Loucy (cell line): ENCODE results near the gene MAP3K20.
"Not testable (repeated sequence)": the region's sequence is repeated elsewhere in the genome, so short reads cannot be mapped to it uniquely, and the experiment has no call there.

Experiments used
- H2AFZ ChIP-seq: fragments of 200-600 bp; sonication (generic); 2 replicates; pipeline ENCODE4 v1.6.0; 2016; ENCODE audit warnings: antibody characterized with exemption, mild to moderate bottlenecking, low read length, moderate library complexity
- H3F3A ChIP-seq: fragments of 200-600 bp; 2 replicates; pipeline ENCODE4 v1.6.0; 2016; ENCODE audit warnings: antibody characterized with exemption, low read depth, mild to moderate bottlenecking
- H3K27me3 ChIP-seq: fragments of 200-600 bp; sonication (generic); 2 replicates; pipeline ENCODE4 v1.6.1; 2014; ENCODE audit warnings: low read length, mild to moderate bottlenecking; ENCODE audit not compliant: insufficient read depth, poor library complexity, severe bottlenecking
- H3K36me3 ChIP-seq: fragments of 200-600 bp; sonication (generic); 2 replicates; pipeline ENCODE4 v1.6.1; 2016; ENCODE audit warnings: low read length; ENCODE audit not compliant: insufficient read depth
- H3K4me1 ChIP-seq: fragments of 200-600 bp; sonication (generic); 2 replicates; pipeline ENCODE4 v1.5.1; 2014; ENCODE audit warnings: low read length, mild to moderate bottlenecking; ENCODE audit not compliant: insufficient read depth, poor library complexity, severe bottlenecking
- H3K4me2 ChIP-seq: fragments of 200-600 bp; sonication (generic); 2 replicates; pipeline ENCODE4 v1.6.0; 2014; ENCODE audit warnings: antibody characterized with exemption, low read length, low read depth, mild to moderate bottlenecking; ENCODE audit not compliant: poor library complexity, severe bottlenecking
- H3K4me3 ChIP-seq: fragments of 200-600 bp; sonication (generic); 2 replicates; pipeline ENCODE4 v1.5.1; 2014; ENCODE audit warnings: low read length, mild to moderate bottlenecking, mixed read lengths; ENCODE audit not compliant: poor library complexity, severe bottlenecking
- H3K79me2 ChIP-seq: fragments of 200-600 bp; sonication (generic); 2 replicates; pipeline ENCODE4 v1.6.1; 2014; ENCODE audit warnings: low read length; ENCODE audit not compliant: insufficient read depth
- H3K9ac ChIP-seq: fragments of 200-600 bp; sonication (generic); 2 replicates; pipeline ENCODE4 v1.6.0; 2014; ENCODE audit warnings: mild to moderate bottlenecking, low read depth, low read length, moderate library complexity; ENCODE audit not compliant: poor library complexity, severe bottlenecking
- H3K9me2 ChIP-seq: fragments of 200-600 bp; sonication (generic); replicated peaks from 2 replicates; pipeline ENCODE4 v1.6.1; 2016; ENCODE audit warnings: low read depth, low read length, mixed read lengths
- H3K9me3 ChIP-seq: fragments of 200-600 bp; sonication (generic); 2 replicates; pipeline ENCODE4 v1.6.1; 2014; ENCODE audit warnings: mild to moderate bottlenecking, antibody characterized with exemption, low read length, low read depth; ENCODE audit not compliant: insufficient read depth
- H4K20me1 ChIP-seq: fragments of 200-600 bp; sonication (generic); 2 replicates; pipeline ENCODE4 v1.6.0; 2014; ENCODE audit warnings: antibody characterized with exemption, low read length, mild to moderate bottlenecking; ENCODE audit not compliant: insufficient read depth, poor library complexity, severe bottlenecking
- CTCF ChIP-seq: fragments of 200-600 bp; sonication (generic); conservative IDR thresholded peaks from 2 replicates; pipeline ENCODE4 v1.5.1; 2014; ENCODE audit warnings: mild to moderate bottlenecking, antibody characterized with exemption, low read length
- EZH2phosphoT487 ChIP-seq: fragments of 200-600 bp; IDR thresholded peaks from 2 replicates; pipeline ENCODE4 v1.6.1; 2018; ENCODE audit warnings: antibody characterized with exemption, mild to moderate bottlenecking, moderate library complexity, borderline replicate concordance

The MAP3K20 gene

DNA sequence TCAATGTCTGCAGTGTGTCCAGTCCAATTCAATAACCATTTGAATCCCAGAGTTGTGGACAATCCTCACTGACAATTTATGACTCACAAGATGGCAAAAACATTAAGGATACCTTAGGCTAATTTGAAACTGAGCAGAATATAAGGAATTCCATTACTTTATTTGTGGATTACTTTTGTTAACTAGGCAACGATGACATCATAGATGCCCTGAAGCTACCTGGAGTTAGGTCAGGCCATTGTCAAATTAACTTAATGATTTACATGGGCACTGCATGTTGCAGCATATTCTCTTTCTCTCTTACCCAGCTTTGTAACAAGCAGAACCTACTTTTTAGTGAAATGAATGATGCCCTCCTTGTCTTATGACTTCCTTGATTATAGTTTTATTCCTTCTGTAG is 179.0 kb downstream of the MAP3K20 start:
- Histone ChIP-seq H3K36me3 (no peaks in the 10 kb centered on the region), H3K4me1 (no peaks in the 10 kb centered on the region), H4K20me1 (no peaks in the 10 kb centered on the region), H3K9ac (no peak overlapping the region), H2AFZ (no peak overlapping the region), H3K4me2 (no peak overlapping the region), H3K27me3 (no peaks in the 10 kb centered on the region), H3K9me3 (no peaks in the 10 kb centered on the region), H3F3A (no peaks in the 10 kb centered on the region), H3K79me2 (no peaks in the 10 kb centered on the region), H3K4me3 (no peak overlapping the region), H3K9me2 (no peaks in the 10 kb centered on the region)
- TF ChIP-seq EZH2phosphoT487 (no peak), CTCF (no peak)

- no peaks in the 10 kb centered on the region for H3K27me3 ChIP-seq
Measured at GRCh38 chr2:173258701-173259100, 183.1 kb downstream of the MAP3K20 start.

DNA sequence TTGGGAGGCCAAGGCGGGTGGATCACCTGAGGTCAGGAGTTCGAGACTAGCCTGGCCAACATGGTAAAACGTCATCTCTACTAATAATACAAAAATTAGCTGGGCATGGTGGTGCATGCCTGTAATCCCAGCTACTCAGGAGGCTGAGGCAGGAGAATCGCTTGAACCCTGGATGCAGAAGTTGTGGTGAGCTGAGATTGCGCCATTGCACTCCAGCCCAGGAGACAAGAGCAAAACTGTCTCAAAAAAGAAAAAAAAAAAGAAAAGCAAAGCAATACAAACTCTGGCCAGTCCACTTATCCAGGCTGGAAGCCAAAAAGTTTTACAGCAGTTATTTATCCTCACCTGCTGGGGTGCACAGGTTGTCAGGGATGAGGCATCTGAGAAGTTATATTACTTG is 186.7 kb downstream of the MAP3K20 start:
- H3K4me1 ChIP-seq: peaks cover 23% of the 10 kb centered on the region
- H3K36me3 ChIP-seq, H3K9me3 ChIP-seq, H3K4me2 ChIP-seq, H3K9me2 ChIP-seq, H3K79me2 ChIP-seq, H3K4me3 ChIP-seq, H2AFZ ChIP-seq, H3K9ac ChIP-seq, H3F3A ChIP-seq, H4K20me1 ChIP-seq, H3K27me3 ChIP-seq: not testable (repeated sequence)

More at GRCh38 chr2:173258701-173259100, 183.1 kb downstream of the MAP3K20 start:
- Histone ChIP-seq H3K79me2 (no peaks in the 10 kb centered on the region), H2AFZ (no peak overlapping the region), H3K9me3 (no peaks in the 10 kb centered on the region), H3K9ac (no peak overlapping the region), H3K9me2 (no peaks in the 10 kb centered on the region), H3K4me2 (no peak overlapping the region), H3K36me3 (no peaks in the 10 kb centered on the region), H4K20me1 (no peaks in the 10 kb centered on the region), H3K4me1 (peaks cover 3% of the 10 kb centered on the region), H3K4me3 (no peak overlapping the region), H3F3A (no peaks in the 10 kb centered on the region)
- TF ChIP-seq CTCF: no peak
- no peak for TF ChIP-seq EZH2phosphoT487

DNA sequence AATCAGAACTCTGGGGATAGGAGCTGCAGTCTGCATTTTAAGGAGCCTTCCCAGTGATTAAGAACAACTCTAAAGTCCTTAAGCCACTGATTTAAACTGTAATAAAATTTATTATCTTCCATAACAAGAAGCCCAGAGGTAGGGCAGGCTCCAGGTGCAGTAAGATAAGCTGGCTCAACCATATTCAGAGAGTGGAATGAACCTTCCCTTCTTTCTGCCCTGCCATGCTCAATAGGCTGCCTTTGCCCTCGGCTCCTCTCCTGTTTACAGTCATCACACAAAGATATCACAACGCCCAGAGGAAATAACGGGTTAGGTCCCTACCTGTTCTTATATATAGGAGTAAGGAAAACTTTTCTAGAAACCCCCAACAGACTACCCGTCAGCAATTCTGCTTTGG is 188.5 kb downstream of the MAP3K20 start:
- no peaks in the 10 kb centered on the region for H3K9me2 ChIP-seq
- H3F3A ChIP-seq: no peaks in the 10 kb centered on the region
- H3K9me3 ChIP-seq: no peaks in the 10 kb centered on the region
- no peaks in the 10 kb centered on the region for H3K79me2 ChIP-seq
- peak overlapping the region; percentile 79 for H2AFZ ChIP-seq
- no peak for TF ChIP-seq EZH2phosphoT487
- no peak for TF ChIP-seq CTCF
- peak overlapping the region; percentile 19 for H3K9ac ChIP-seq
- no peaks in the 10 kb centered on the region for H3K36me3 ChIP-seq
- H4K20me1 ChIP-seq: no peaks in the 10 kb centered on the region
- H3K4me1 ChIP-seq: peaks cover 26% of the 10 kb centered on the region
- no peaks in the 10 kb centered on the region for H3K27me3 ChIP-seq
- peak overlapping the region; percentile 71 for H3K4me2 ChIP-seq
- peak overlapping the region; percentile 58 for H3K4me3 ChIP-seq
